ENCODE measurements around the gene LYPD3.
"Not testable (repeated sequence)": the region's sequence is repeated elsewhere in the genome, so short reads cannot be mapped to it uniquely, and the experiment has no call there.

Gene LYPD3

GRCh38 chr19:43460362-43461016 is 4.9 kb downstream of the LYPD3 start:
- no peak for DNase-seq

- DNase-seq: no peak
Measured at GRCh38 chr19:43457809-43458208, 7.6 kb downstream of the LYPD3 start.

- no peak for DNase-seq
Measured at GRCh38 chr19:43455321-43456113, 9.9 kb downstream of the LYPD3 start.

- DNase-seq: no peak
Measured at GRCh38 chr19:43454031-43454430, 11.4 kb downstream of the LYPD3 start.

- DNase-seq: no peak
Measured at GRCh38 chr19:43452582-43452981, 12.8 kb downstream of the LYPD3 start.

GRCh38 chr19:43450545-43450997 is 14.8 kb downstream of the LYPD3 start:
- DNase-seq: peak; percentile 21

- DNase-seq: no peak
Measured at GRCh38 chr19:43447655-43448054, 17.8 kb downstream of the LYPD3 start.

- DNase-seq: peak; percentile 54
Measured at GRCh38 chr19:43446746-43447489, 18.5 kb downstream of the LYPD3 start.

GRCh38 chr19:43445426-43445825 is 20.0 kb downstream of the LYPD3 start:
- no peak for DNase-seq

- no peak for DNase-seq
Measured at GRCh38 chr19:43444531-43445287, 20.7 kb downstream of the LYPD3 start.

GRCh38 chr19:43444091-43444490 is 21.3 kb downstream of the LYPD3 start:
- DNase-seq: not testable (repeated sequence)

GRCh38 chr19:43441716-43442115 is 23.7 kb downstream of the LYPD3 start:
- DNase-seq: no peak

GRCh38 chr19:43439709-43440063 is 25.7 kb downstream of the LYPD3 start:
- no peak for DNase-seq

GRCh38 chr19:43439032-43439708 is 26.2 kb downstream of the LYPD3 start:
- DNase-seq: peak; percentile 60

- peak; percentile 81 for DNase-seq
Measured at GRCh38 chr19:43438291-43439031, 26.9 kb downstream of the LYPD3 start.

GRCh38 chr19:43437712-43438111 is 27.7 kb downstream of the LYPD3 start:
- no peak for DNase-seq

GRCh38 chr19:43437284-43437683 is 28.1 kb downstream of the LYPD3 start:
- not testable (repeated sequence) for DNase-seq

GRCh38 chr19:43435775-43436174 is 29.6 kb downstream of the LYPD3 start:
- DNase-seq: no peak

- DNase-seq: no peak
Measured at GRCh38 chr19:43433689-43434088, 31.7 kb downstream of the LYPD3 start.

GRCh38 chr19:43433358-43433673 is 32.1 kb downstream of the LYPD3 start:
- no peak for DNase-seq

GRCh38 chr19:43430976-43431375 is 34.4 kb downstream of the LYPD3 start:
- DNase-seq: no peak

Data from HCEC 1CT (cell line).